ENCODE measurements around the gene POLD2. TPM values are rescaled to one million over a fixed set of nuclear protein-coding genes. Genes with fewer than 3 reads are reported as not detected.

The POLD2 gene
- total and polyA plus RNA-seq, 2 of the 4 experiments (the other 2 are of a cell fraction) = 142 to 163 TPM

GRCh38 chr7:44113764-44114354 is 9.5 kb downstream of the POLD2 start:
- Histone ChIP-seq H3K9me1 (ENCODE audit: insufficient read depth, low read length) (no peaks in the 10 kb centered on the region), H2AFZ (replicated peaks; ENCODE audit: low read length, poor library complexity) (no peak overlapping the region), H3K79me1 (ENCODE audit: low read depth in 1 of 2, low read length in 2 of 2) (peaks cover 0 to 8% of the 10 kb centered on the region in 2 experiments; a peak in 2 of 4 replicates), H2BK20ac (ENCODE audit: low read depth, low read length) (no peak overlapping the region), H3K23ac (ENCODE audit: low read depth, low read length) (no peak overlapping the region), H2BK15ac (ENCODE audit: low read depth, low read length) (no peak overlapping the region), H3K27me3 (ENCODE audit: control insufficient read depth, insufficient read depth, low read length) (no peaks in the 10 kb centered on the region), H3K4me1 (ENCODE audit: control insufficient read depth, insufficient read depth, low read length) (no peaks in the 10 kb centered on the region), H4K91ac (ENCODE audit: insufficient read depth, low read depth, low read length) (no peak overlapping the region), H3K36me3 (ENCODE audit: control insufficient read depth, insufficient read depth, low read length) (peaks cover 29% of the 10 kb centered on the region), H3K27ac (ENCODE audit: insufficient read depth, low read length) (no peak overlapping the region), H4K20me1 (ENCODE audit: insufficient read depth, low read length) (no peaks in the 10 kb centered on the region; the same call in 1 of the 2 replicates), H3K4me3 (ENCODE audit: insufficient read depth, low read depth, low read length) (no peak overlapping the region), H3K18ac (ENCODE audit: low read depth, low read length) (no peak overlapping the region), H3K4me2 (ENCODE audit: low read depth, low read length) (no peak overlapping the region), H4K5ac (ENCODE audit: low read depth, low read length) (no peak overlapping the region), H3K56ac (ENCODE audit: extremely low read depth, insufficient read depth, low read length) (no peak overlapping the region), H4K8ac (ENCODE audit: low read depth in 2 of 2, low read length in 2 of 2) (no peak overlapping the region), H3K9ac (ENCODE audit: low read depth, low read length) (no peak overlapping the region), H2BK5ac (ENCODE audit: low read depth, low read length, poor library complexity, severe bottlenecking) (no peak overlapping the region), H2AK9ac (replicated peaks; ENCODE audit: low read depth, low read length, poor library complexity) (no peak overlapping the region), H3K4ac (ENCODE audit: low read depth, low read length) (no peak overlapping the region), H2AK5ac (ENCODE audit: low read depth, low read length) (no peak overlapping the region), H2BK120ac (ENCODE audit: low read depth, low read length) (no peak overlapping the region), H3K9me3 (ENCODE audit: control insufficient read depth, insufficient read depth, low read length) (no peaks in the 10 kb centered on the region), H3K14ac (replicated peaks; ENCODE audit: low read depth, low read length) (no peak overlapping the region)
- ChIA-PET POLR2A (ENCODE audit: unreplicated experiment) (no interaction called here), CTCF (no interaction called here)
- TF ChIP-seq RFX5 (IDR thresholded peaks at IDR 0.05; ENCODE audit: low read depth, low read length) = no peak
- no peak for TF ChIP-seq CEBPB (IDR thresholded peaks at IDR 0.05; ENCODE audit: low read depth, low read length)
- no peak for TF ChIP-seq CHD1 (IDR thresholded peaks at IDR 0.05; ENCODE audit: low read depth, low read length)
- TF ChIP-seq RAD21 (IDR thresholded peaks at IDR 0.05; ENCODE audit: low read length) = no peak
- TF ChIP-seq FOS (IDR thresholded peaks at IDR 0.05; ENCODE audit: low read depth, low read length) = no peak
- TF ChIP-seq MXI1 (IDR thresholded peaks at IDR 0.05; ENCODE audit: borderline replicate concordance, low read depth, low read length) = no peak
- TF ChIP-seq MAZ (IDR thresholded peaks at IDR 0.05; ENCODE audit: borderline replicate concordance, low read depth, low read length) = no peak
- TF ChIP-seq POLR2A (IDR thresholded peaks at IDR 0.05; ENCODE audit: low read depth, low read length) = no peak
- TF ChIP-seq SMC3 (IDR thresholded peaks at IDR 0.05; ENCODE audit: low read depth, low read length) = no peak
- no peak for TF ChIP-seq BHLHE40 (IDR thresholded peaks at IDR 0.05; ENCODE audit: low read depth, low read length)
- no peak for TF ChIP-seq CTCF (conservative IDR thresholded peaks at IDR 0.05; ENCODE audit: low read depth, low read length)
- no peak for TF ChIP-seq ELK1 (IDR thresholded peaks at IDR 0.05; ENCODE audit: borderline replicate concordance, low read depth, low read length)
- TF ChIP-seq RCOR1 (IDR thresholded peaks at IDR 0.05; ENCODE audit: insufficient replicate concordance, low read length) = no peak
- TF ChIP-seq, protein P1, sequence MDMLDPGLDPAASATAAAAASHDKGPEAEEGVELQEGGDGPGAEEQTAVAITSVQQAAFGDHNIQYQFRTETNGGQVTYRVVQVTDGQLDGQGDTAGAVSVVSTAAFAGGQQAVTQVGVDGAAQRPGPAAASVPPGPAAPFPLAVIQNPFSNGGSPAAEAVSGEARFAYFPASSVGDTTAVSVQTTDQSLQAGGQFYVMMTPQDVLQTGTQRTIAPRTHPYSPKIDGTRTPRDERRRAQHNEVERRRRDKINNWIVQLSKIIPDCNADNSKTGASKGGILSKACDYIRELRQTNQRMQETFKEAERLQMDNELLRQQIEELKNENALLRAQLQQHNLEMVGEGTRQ (IDR thresholded peaks at IDR 0.05; ENCODE audit: low read depth, low read length) = no peak
- no peak for TF ChIP-seq NFE2L2 (IDR thresholded peaks at IDR 0.05; ENCODE audit: low read depth, low read length)
- intact Hi-C loops (cut with micrococcal nuclease) = no loop called here
- dilution Hi-C loops (cut with HindIII; ENCODE audit: low sequenced_read_pairs, unreplicated experiment) = no loop called here
- 90% methylated on average over 14 of the region's 24 CpGs; no CpG with 5 or more reads in 1 of the 2 experiments for WGBS, 2 experiments (ENCODE audit: extremely low coverage in 2 of 2, insufficient read length in 1 of 2)
- DNase-seq (no peak), ATAC-seq (ENCODE audit: low read depth) (no peak)
- BruUV-seq (replicated peaks) = no TSS peak
- in situ Hi-C loops (cut with MboI; ENCODE audit: low sequenced_read_pairs) = no loop called here
